OCI-LY3 (cell line): ENCODE results near the gene STK4.
A peak's percentile ranks its signal among the peaks of the same experiment; 100 is the strongest.

Source experiments
- H2AFZ ChIP-seq: fragments of 200-600, 300-600 bp; shearing (Covaris generic); 2 replicates; pipeline ENCODE4 v1.6.0; 2014; ENCODE audit warnings: antibody characterized with exemption, low read depth, low read length
- H3K27ac ChIP-seq: fragments of 200-600, 300-600 bp; sonication (generic); 2 replicates; pipeline ENCODE4 v1.5.1; 2014; ENCODE audit warnings: mild to moderate bottlenecking, low read length, moderate library complexity, mixed read lengths
- H3K27me3 ChIP-seq: fragments of 200-600, 300-600 bp; sonication (generic); 2 replicates; pipeline ENCODE4 v1.6.1; 2014; ENCODE audit warnings: low read depth, low read length, mixed read lengths
- H3K36me3 ChIP-seq: fragments of 200-600, 300-600 bp; sonication (generic); replicated peaks from 2 replicates; pipeline ENCODE3; 2014; ENCODE audit warnings: low read depth, low read length, mixed read lengths
- H3K4me1 ChIP-seq: fragments of 300-600, 200-600 bp; sonication (generic); 2 replicates; pipeline ENCODE4 v1.6.1; 2014; ENCODE audit warnings: low read length, mixed read lengths
- H3K4me2 ChIP-seq: fragments of 200-600, 300-600 bp; sonication (generic); 2 replicates; pipeline ENCODE4 v1.6.1; 2014; ENCODE audit warnings: low read length, mixed read lengths
- H3K4me3 ChIP-seq: fragments of 300-600, 200-600 bp; sonication (generic); 2 replicates; pipeline ENCODE4 v1.5.1; 2014; ENCODE audit warnings: antibody characterized with exemption, mild to moderate bottlenecking, low read length, moderate library complexity
- H3K79me2 ChIP-seq: fragments of 300-600, 200-600 bp; shearing (Covaris generic); 2 replicates; pipeline ENCODE4 v1.6.1; 2014; ENCODE audit warnings: mild to moderate bottlenecking, low read length, mixed read lengths
- H3K9ac ChIP-seq: fragments of 300-600, 200-600 bp; shearing (Covaris generic); 2 replicates; pipeline ENCODE4 v1.6.0; 2014; ENCODE audit warnings: mild to moderate bottlenecking, low read length, moderate library complexity
- H3K9me3 ChIP-seq: fragments of 200-600, 300-600 bp; shearing (Covaris generic); 2 replicates; pipeline ENCODE4 v1.6.1; 2014; ENCODE audit warnings: low read length, mixed read lengths; ENCODE audit not compliant: insufficient read depth
- H4K20me1 ChIP-seq: fragments of 200-600, 300-600 bp; sonication (generic); 2 replicates; pipeline ENCODE4 v1.6.1; 2016; ENCODE audit warnings: low read length, mixed read lengths; ENCODE audit not compliant: insufficient read depth
- EZH2phosphoT487 ChIP-seq: fragments of 200-600 bp; shearing (Covaris generic); IDR thresholded peaks from 2 replicates; pipeline ENCODE4 v1.6.1; 2018; ENCODE audit warnings: antibody characterized with exemption, mixed run types, low read depth
- TF ChIP-seq, protein P1 (sequence below): fragments of 200-600, 300-600 bp; sonication (generic); IDR thresholded peaks from 2 replicates; pipeline ENCODE4 v1.5.1; 2014; ENCODE audit warnings: antibody characterized with exemption, low read length, low read depth

The STK4 gene

DNA sequence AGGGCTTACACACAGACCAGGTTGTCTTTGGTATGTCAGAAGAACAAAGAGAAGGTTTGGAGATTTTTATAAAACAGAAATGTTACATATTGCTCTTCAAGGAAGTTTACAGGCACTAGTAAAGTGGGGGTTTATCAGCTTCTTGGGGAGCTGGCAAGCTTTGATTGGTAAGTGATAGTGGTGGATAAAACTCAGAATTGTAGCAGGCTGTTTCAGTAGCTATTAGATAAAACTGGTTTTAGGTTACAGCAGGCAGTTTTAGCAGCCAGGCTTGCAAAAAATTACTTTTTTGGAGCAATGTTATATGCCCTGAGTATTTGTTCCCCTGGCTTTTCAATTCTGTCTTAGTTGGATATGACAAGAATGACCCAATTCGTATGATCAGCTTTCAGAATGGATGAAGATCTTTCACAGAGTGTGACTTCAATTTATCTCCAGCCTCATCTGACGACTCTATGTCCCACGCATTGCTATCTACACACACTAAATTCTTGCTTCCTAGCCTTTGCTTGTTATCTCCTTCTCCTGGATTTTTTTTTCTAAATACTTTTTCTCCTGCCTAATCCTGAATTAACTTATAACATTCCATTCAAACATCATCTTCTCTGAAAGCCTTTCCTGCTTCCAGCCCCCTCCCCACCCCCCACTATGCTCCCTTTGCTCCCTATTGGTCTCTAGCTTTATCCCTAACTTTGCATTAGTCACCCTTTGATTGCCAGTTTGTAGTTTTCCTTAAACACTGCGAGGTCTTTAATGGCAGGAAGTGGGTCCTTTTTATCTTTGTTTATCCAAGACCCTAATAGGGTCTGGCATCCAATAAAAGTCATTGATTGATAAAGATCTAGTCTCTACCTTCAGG, 5.1 kb upstream of the STK4 start:
- peak overlapping the region; percentile 92 for H3K4me2 ChIP-seq
- H3K9ac ChIP-seq = 0 out of 2 replicates have a peak overlapping the region, but pooled peaks have one; percentile 84
- H3K79me2 ChIP-seq = peaks cover 57% of the 10 kb centered on the region
- H3K27me3 ChIP-seq = no peaks in the 10 kb centered on the region
- peaks cover 15% of the 10 kb centered on the region for H3K36me3 ChIP-seq
- H3K4me1 ChIP-seq = peaks cover 58% of the 10 kb centered on the region
- no peak overlapping the region for H3K27ac ChIP-seq
- TF ChIP-seq, protein P1, sequence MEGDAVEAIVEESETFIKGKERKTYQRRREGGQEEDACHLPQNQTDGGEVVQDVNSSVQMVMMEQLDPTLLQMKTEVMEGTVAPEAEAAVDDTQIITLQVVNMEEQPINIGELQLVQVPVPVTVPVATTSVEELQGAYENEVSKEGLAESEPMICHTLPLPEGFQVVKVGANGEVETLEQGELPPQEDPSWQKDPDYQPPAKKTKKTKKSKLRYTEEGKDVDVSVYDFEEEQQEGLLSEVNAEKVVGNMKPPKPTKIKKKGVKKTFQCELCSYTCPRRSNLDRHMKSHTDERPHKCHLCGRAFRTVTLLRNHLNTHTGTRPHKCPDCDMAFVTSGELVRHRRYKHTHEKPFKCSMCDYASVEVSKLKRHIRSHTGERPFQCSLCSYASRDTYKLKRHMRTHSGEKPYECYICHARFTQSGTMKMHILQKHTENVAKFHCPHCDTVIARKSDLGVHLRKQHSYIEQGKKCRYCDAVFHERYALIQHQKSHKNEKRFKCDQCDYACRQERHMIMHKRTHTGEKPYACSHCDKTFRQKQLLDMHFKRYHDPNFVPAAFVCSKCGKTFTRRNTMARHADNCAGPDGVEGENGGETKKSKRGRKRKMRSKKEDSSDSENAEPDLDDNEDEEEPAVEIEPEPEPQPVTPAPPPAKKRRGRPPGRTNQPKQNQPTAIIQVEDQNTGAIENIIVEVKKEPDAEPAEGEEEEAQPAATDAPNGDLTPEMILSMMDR = no peak
- no peak for TF ChIP-seq EZH2phosphoT487
- H3K4me3 ChIP-seq = peak overlapping the region; percentile 86; the same call in 1 of the 2 replicates
- no peaks in the 10 kb centered on the region for H3K9me3 ChIP-seq
- H2AFZ ChIP-seq = no peak overlapping the region
- H4K20me1 ChIP-seq = peaks cover 11% of the 10 kb centered on the region

DNA sequence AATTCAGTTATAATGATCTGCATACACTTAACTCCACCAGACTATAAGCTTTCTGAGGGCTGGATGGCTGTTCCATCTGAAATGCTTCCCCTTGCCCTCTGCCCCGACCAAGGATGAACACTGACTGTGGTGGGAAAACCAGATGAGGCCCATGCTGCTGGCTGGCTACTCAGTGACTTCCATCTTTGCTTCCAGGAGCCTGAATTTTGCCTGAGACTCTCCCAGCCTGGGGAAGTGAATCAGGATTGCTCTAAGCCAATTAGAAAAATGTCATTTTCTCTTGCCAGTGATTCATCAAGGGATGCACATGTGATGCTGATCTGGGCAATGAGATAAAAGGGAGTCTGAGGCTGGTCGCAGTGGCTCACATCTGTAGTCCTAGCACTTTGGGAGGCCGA, 4.4 kb upstream of the STK4 start:
- no peak for TF ChIP-seq EZH2phosphoT487
- TF ChIP-seq, protein P1 = no peak
- no peak overlapping the region for H2AFZ ChIP-seq
- H3K27me3 ChIP-seq = no peaks in the 10 kb centered on the region
- H3K79me2 ChIP-seq = peaks cover 57% of the 10 kb centered on the region
- H3K4me1 ChIP-seq = peaks cover 52% of the 10 kb centered on the region
- no peak overlapping the region for H3K27ac ChIP-seq
- H4K20me1 ChIP-seq = peaks cover 8% of the 10 kb centered on the region
- H3K9me3 ChIP-seq = no peaks in the 10 kb centered on the region
- no peak overlapping the region for H3K9ac ChIP-seq
- no peak overlapping the region for H3K4me3 ChIP-seq
- peaks cover 14% of the 10 kb centered on the region for H3K36me3 ChIP-seq
- H3K4me2 ChIP-seq = no peak overlapping the region

DNA sequence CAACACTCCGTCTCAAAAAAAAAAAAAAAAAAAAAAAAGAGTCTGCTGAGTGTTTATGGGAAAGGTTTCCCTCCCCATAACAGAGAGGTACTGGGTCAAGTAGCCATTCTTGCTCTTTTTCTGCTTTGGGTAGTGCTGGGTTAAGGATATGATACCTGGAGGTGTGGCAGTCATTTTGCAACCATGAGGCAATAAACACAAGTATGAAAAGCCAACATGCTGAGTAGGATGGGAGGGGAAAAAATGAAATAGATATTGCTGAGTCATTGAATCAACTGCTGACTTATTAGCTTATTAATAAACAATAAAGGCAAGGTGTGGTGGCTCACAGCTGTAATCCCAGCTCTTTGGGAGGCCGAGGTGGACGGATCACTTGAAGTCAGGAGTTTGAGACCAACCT, 3.8 kb upstream of the STK4 start:
- Histone ChIP-seq H3K4me2 (no peak overlapping the region), H3K27ac (no peak overlapping the region), H2AFZ (no peak overlapping the region), H3K27me3 (no peaks in the 10 kb centered on the region), H4K20me1 (peaks cover 8% of the 10 kb centered on the region), H3K36me3 (peaks cover 19% of the 10 kb centered on the region), H3K79me2 (peaks cover 57% of the 10 kb centered on the region), H3K9me3 (no peaks in the 10 kb centered on the region), H3K4me1 (peaks cover 46% of the 10 kb centered on the region), H3K4me3 (no peak overlapping the region), H3K9ac (no peak overlapping the region)
- TF ChIP-seq EZH2phosphoT487 = no peak
- TF ChIP-seq, protein P1 = no peak

DNA sequence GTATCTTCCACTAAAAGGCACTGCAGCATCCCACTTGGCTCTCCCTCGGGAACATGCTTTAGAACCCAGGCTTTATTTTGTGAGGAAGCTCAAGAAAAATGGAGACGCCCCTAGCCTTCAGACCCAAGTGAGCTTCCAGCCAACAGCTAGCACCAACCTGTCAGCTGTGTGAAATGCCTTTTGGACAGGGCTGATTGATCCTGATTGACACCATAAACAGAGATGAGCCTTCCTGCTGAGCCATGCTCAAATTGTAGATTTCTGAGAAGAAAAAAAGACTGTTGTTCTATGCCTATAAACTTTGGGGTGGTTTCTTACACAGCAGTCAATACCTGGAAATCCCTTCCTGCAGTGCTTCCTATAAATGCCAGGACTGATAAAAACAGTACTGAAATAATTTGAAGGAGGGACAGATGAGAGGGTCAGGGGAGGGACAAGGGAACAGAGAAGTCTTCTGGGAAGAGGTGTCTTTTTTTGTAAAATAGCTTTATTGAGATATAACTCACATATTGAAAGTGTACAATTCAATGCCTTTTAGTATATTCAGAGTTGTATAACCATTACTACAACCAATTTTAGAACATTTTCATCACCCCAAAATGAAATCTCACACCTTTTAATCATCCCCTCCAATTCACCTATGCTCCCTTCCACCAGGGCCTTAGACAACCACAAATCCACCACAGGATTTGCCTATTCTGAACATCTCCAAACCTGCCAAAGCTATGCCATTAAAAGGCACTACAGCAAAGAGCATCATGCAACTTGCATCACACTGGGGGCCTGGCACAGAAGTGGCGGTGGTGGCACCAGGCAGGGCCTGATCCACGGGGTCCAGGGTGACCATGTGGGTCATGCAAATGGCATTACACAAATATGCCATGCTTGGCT, 2.7 kb upstream of the STK4 start:
- Histone ChIP-seq H3K9me3 (no peaks in the 10 kb centered on the region), H3K4me2 (peak overlapping the region; percentile 20; the same call in 1 of the 2 replicates), H3K27me3 (no peaks in the 10 kb centered on the region), H2AFZ (no peak overlapping the region), H3K36me3 (peaks cover 23% of the 10 kb centered on the region), H3K79me2 (peaks cover 57% of the 10 kb centered on the region), H3K4me1 (peaks cover 40% of the 10 kb centered on the region), H3K9ac (no peak overlapping the region), H4K20me1 (peaks cover 3% of the 10 kb centered on the region), H3K27ac (no peak overlapping the region), H3K4me3 (no peak overlapping the region)
- TF ChIP-seq, protein P1 = no peak
- no peak for TF ChIP-seq EZH2phosphoT487
